HFF-Myc (cell line): ENCODE results near the gene EYA3.
A peak's percentile ranks its signal among the peaks of the same experiment; 100 is the strongest.

ENCODE experiments used
- DNase-seq: peaks from one replicate; pipeline ENCODE4 v3.0.0-alpha.2; 2011; ENCODE audit warnings: low read depth; ENCODE audit errors: extremely low read depth
- H3K4me3 ChIP-seq: replicated peaks from 2 replicates; pipeline ENCODE4 v1.5.1; 2011; ENCODE audit warnings: low read depth, mild to moderate bottlenecking, control low read depth, low read length
- CTCF ChIP-seq: IDR thresholded peaks from 2 replicates; pipeline ENCODE4 v1.5.1; 2012; ENCODE audit warnings: mild to moderate bottlenecking, low read depth, low read length, control low read depth; ENCODE audit errors: missing control alignments

The EYA3 gene

GRCh38 chr1:27990920-27991537 is 97.4 kb downstream of the EYA3 start:
- no peak for DNase-seq
- TF ChIP-seq CTCF, result no peak
- H3K4me3 ChIP-seq, result no peak overlapping the region

- DNase-seq, result no peak
- H3K4me3 ChIP-seq, result no peak overlapping the region
- TF ChIP-seq CTCF, result no peak
Measured at GRCh38 chr1:27981145-27981544, 107.3 kb downstream of the EYA3 start.

- no peak for TF ChIP-seq CTCF
- no peak for DNase-seq
Measured at GRCh38 chr1:27980216-27980845, 108.1 kb downstream of the EYA3 start.

GRCh38 chr1:27979859-27980201 is 108.6 kb downstream of the EYA3 start:
- no peak overlapping the region for H3K4me3 ChIP-seq
- no peak for DNase-seq
- TF ChIP-seq CTCF, result no peak

More at GRCh38 chr1:27980216-27980845, 108.1 kb downstream of the EYA3 start:
- H3K4me3 ChIP-seq, result no peak overlapping the region

- TF ChIP-seq CTCF, result peak; percentile 21
- DNase-seq, result peak; percentile 12
- no peak overlapping the region for H3K4me3 ChIP-seq
Measured at GRCh38 chr1:27979151-27979858, 109.1 kb downstream of the EYA3 start.

- TF ChIP-seq CTCF, result no peak
- DNase-seq, result no peak
- H3K4me3 ChIP-seq, result no peak overlapping the region
Measured at GRCh38 chr1:27974417-27974781, 114.0 kb downstream of the EYA3 start.
